Effector CD8-positive, alpha-beta T cell (primary cell): ENCODE measurements around the gene NR0B2.
"Not testable (repeated sequence)": the region's sequence is repeated elsewhere in the genome, so short reads cannot be mapped to it uniquely, and the experiment has no call there.

Experiments
- DNase-seq: peaks from one replicate; lab custom pipeline; 2025; lab: John Stamatoyannopoulos, UW
- total RNA-seq, 4 experiments: gene quantifications; one replicate each; lab custom pipeline; 2026; lab: John Stamatoyannopoulos, UW

Gene NR0B2, protein sequence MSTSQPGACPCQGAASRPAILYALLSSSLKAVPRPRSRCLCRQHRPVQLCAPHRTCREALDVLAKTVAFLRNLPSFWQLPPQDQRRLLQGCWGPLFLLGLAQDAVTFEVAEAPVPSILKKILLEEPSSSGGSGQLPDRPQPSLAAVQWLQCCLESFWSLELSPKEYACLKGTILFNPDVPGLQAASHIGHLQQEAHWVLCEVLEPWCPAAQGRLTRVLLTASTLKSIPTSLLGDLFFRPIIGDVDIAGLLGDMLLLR
- 0 reads per million in 4 experiments for total RNA-seq

DNA sequence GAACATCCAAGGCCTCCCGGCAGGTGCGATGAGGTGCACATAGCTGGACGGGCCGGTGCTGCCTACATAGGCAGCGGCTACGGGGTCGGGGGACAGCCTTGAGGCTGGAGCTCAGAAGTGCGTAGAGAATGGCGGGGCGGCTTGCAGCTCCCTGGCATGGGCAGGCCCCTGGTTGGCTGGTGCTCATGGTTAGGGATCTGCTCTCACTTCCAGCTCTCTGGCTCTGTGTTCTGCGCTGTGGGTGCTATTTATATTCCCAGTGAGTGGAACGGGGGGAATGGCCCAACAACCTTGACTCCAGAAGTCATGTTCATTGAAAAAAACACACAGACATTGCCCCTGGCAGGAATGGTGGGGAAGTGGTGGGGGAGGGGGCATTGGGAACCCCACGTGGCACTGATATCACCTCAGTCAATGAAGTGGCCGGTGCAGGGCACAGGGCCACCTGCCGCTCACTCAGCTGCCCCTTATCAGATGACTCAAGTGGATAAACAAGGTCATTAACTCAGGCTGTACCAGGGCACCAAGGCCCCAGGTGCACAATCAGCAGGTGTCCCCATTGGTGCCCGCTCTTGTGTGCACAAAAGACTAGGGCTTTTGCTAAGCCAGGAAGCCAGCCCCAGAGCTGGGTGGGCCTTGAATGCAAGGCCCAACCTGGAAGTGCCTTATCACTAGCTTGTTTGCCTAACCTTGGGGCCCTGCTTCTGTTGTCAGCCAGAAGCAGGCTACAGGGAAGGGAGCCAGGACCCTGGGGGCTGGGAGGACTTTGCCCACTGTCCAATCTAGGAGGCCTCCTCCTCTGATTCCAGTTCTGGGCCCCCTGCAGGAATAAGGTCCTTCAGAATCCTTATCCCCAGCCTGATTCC, at the start of gene NR0B2:
Gene NR0B2, minus strand, starts transcription at position 222 of the 866 bp plus-strand sequence. Its CDS starts 35 bp downstream, at position 187.
- DNase-seq, result no peak

DNA sequence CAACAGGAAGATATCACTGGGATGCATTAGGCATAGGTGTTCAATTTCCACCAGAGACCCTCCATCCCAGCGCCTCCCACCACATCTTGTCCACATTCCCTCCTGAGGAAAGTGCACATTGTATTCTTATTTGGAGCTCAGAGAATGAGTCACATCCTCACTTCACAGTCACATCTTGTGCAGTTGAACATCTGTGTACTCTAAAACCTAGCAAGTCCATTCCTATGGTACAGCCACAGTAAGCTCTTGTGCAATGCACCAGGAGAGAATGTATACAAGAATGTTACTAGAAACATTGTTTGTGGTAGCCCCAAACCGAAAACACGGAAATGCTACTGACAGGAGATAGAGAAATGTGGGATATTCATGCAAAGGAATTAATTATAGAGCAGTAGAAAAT, 48.1 kb upstream of the NR0B2 start:
- no peak for DNase-seq

DNA sequence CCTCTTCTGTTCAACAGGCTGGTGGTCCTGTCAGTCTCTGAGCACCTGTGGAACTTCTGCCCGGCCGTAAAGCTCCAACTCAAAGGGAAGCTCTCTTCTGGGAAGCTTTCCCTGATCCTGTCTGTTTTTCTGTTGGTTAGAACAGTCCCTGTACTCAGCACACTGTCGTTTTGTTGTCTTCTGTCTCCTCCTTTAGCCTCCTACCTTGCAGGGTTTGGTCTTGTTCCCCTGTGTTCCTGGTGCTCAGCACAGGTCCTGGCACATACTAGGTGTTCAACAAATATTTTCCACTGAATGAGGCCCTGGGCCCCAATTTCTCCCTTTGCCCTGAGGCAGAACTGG, 46.8 kb upstream of the NR0B2 start:
- no peak for DNase-seq

DNA sequence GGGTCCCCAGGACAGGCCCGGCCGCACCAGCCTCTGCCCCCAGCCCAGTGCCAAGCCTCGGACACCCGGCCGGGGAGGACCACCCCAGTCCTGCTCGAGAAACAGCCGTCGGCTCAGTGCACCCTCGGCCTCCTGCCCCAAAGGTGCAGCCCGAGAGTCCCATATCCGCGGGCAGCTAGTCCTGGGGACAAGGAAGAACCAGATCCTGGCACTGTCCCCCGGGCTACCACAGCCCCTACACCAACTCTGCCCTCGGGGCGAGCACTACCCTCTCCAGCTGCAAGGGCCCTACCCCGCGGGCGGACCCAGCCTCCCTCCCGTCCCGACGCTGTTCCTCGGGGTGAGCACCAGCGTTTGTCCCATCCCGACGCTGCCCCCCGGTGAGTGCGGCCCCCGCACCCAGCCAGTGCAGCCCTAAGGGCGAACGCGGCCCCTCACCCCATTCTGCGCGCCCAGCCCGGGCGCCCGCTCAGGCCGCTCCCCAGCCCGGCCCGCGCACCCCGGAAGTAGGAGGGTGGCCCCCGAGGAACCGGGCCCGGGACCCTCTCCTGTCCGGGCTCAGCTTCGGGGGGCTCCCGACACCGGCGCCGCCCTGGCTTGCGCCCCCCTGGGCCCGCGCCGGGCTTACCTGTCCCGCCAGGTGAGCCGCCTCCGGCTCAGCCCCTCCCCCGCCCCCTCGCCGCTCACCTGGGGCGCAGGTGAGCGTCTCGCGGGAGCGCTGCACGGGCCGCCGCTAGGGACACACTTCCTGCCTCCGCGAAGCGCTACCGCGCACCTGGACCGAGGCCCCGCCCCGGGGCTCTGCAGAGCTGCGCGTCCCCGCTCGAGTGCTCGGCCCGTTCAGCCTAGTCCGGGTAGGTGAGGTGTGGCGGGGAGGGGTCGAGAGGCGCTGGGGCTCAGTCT, 46.2 kb upstream of the NR0B2 start, which contains the start of gene KDF1:
Gene KDF1, minus strand, starts transcription at position 747 of the 903 bp plus-strand sequence. CDS start 8,088 bp downstream, outside the sequence.
- DNase-seq, result peak; percentile 31

DNA sequence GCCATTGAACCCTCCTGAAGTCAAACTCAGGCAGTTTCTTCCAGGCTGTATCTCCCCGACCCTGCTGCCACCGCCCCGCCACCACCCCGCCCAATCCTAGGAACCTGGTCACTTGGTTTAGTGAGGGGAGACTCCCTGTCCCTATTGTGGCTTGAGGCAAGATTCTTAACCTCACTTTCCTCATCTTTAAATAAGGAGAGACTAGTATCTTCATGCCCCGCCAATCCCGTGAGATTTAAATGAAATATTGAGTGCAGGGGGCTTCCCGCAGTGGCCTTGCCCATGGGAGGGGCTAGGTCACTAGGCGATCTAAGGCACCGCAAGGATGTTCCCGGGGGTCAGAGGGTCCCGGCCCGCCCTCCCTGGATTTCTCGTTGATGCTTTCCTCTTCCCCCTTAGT, 45.5 kb upstream of the NR0B2 start:
- DNase-seq, result no peak

DNA sequence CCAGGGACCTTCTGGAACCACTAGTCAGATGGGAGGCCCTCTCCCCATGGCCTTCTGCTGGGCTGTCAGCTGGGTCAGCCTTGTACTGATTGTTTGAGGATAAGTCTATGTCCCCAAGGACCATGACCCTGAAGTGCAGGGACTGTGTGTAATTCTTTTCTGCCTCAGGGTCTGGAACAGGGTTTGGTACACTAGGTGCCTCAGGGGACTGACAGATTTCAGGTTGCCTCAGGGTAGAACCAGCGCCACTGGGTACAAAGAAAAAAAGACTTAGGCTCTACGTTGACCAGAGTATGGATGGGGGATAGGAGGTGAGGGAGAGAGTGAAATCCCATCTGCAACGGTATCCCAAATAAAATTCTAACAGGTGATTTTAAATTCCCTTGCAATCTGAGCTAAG, 43.5 kb upstream of the NR0B2 start:
- no peak for DNase-seq

DNA sequence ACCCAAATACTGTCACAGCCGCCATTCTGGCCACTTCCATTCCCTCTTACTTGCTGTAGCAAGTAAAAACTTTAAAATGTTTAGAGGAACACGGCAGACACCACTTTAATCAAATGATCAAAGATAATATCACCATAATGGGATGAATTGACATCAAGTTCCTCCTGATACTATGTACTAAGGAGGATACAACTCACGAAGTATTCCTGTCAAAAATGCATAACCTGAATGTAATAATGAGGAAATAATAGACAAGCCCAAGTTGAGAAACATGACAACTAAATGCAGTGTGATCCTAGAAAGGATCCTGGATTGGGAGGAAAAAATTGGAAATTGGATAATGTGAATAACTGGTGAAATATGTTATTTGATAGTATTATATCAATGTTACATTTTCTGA, 42.5 kb upstream of the NR0B2 start:
- DNase-seq, result no peak

DNA sequence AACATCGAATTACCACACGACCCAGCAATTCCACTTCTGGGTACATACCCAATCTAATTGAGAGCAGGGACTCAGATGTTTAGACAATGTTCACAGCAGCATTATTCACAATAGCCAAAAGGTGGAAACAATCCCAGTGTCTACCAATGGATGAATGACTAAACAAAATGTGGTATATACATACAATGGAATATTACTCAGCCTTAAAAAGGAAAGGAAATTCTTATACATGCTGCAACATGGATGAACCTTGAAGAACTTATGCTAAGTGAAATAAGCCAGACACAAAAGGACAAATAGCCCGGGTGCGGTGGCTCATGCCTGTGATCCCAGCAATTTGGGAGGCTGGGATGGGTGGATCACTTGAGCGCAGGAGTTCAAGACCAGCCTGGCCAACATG, 39.6 kb upstream of the NR0B2 start:
- DNase-seq, result no peak

DNA sequence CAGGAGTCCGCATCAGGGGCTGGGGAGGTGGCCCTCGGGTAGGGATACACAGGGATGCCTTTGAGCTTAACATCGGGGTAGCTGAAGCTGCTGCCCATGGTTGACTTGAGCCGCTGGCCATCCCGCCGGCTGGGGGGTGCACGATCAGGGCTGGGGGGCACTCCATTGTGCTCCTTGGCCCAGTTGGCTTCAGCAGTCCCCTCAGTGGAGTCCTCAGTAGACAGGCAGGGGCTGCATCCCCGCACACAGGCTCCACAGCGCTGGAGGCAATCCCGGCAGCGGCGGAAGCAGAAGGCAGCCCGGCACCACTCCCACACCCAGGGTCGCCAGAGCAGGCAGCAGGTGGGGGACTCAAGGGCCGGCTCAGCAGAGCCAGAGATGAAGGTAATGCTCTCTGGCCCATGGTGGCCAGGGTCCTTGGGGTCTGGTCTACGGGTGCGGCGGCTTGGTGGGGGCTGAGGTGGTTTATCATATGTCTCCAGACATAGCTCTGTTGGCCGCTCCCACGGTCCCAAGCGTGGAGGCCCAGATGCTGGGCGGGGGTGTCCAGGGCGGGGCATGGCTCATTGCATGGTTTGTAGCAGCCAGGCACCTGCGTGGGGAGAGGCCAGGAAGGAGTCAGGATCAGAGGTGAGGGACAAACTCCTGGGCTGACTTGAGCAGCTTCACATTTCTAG, 38.2 kb upstream of the NR0B2 start:
- DNase-seq, result no peak

DNA sequence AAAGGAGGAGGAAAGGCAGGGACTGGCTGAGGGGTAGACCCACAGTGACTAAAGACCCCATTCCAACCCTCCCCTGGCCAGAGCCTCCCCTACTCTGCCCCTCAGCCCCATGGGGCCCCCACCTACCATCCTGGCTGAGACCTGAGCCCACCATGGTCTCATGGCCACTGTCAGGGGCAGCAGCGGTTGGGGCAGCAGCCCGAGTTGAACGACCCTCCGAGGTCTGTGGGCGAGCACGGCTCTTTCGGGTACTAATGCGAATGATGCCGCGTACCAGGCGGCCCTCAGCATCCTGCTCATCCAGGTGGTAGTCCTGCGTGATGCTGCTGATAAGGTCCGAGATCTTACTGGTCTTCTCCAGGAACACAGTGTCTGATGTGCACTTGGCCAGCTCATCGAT, 37.4 kb upstream of the NR0B2 start:
- DNase-seq, result no peak

DNA sequence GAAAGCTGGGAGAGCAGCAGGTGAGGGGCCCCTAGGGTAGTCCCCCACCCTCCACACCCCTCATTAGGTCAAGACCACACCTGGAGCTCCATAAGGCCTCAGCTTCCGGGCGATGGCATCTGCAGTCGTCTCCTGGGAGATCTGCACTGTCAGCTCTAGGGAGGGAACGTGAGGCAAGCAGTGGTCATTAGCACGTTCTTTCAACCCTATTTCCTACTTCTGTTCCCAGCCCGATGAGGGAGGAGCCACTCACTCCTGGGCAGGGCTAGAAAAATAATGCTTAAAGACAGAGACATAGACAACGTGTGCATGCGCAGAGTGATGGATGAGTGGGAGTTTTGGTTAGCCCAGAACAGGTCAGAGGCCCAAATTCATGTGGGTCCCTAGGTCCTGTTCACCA, 36.8 kb upstream of the NR0B2 start:
- DNase-seq, result no peak

DNA sequence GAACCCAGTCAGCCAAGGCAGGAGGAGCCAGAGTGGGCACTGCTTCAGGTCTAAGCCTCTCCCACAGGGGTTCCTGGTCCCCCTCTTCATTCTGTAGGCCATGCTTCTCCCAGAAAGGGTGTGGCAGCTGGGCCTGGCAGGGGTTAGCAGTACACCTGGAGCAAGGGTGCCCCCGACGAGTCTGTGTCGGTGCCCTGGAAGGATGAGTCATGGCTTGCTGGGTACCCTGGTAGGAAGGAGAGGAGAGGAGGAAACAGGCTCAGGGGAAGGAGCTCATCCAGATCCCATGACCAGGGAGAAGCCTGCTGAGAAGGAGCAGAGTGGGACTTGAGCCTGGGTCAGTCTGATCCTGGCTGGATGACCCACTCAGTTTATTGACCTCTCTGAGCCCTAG, 36.1 kb upstream of the NR0B2 start:
- DNase-seq, result no peak

DNA sequence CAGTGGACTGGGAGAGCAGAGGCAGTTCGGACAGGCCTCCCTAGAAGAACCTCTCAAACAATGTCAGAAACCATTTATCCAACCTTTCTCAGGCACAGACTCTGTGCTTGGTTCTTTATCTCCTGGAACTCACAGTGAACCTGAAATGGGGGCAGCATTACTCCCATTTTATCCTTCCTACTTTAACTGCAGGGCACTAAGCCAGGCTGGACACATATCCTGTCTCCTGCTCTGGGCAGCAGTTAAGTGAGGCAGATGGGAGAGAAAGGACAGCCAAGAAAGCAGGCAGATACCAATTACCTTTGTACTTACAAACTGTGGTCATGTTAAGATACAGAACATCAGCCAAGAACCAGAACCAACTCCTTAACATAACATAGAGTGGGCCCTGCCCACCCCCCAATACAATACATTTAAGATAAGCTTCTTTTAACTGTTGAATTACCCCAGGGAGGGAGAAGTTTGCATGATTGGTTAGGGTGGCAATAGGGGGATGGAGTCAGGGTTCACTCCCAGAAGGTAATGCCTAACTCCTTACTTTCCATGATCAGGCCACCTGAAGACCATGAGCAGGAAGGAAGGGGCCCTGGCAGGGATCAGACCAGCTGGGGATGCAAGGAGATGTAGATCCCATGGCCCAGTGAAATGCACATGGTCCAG, 35.6 kb upstream of the NR0B2 start:
- DNase-seq, result no peak

DNA sequence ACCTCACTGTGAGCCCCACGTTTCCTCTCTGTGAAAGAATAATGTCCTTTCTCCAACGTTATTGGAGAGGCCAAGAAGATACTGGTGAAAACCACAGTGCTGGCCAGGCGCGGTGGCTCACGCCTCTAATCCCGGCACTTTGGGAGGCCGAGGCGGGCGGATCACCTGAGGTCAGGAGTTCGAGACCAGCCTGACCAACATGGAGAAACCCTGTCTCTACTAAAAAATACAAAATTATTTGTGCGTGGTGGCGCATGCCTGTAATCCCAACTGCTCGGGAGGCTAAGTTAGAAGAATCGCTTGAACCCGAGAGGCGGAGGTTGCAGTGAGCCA, 34.9 kb upstream of the NR0B2 start:
- DNase-seq, result not testable (repeated sequence)

DNA sequence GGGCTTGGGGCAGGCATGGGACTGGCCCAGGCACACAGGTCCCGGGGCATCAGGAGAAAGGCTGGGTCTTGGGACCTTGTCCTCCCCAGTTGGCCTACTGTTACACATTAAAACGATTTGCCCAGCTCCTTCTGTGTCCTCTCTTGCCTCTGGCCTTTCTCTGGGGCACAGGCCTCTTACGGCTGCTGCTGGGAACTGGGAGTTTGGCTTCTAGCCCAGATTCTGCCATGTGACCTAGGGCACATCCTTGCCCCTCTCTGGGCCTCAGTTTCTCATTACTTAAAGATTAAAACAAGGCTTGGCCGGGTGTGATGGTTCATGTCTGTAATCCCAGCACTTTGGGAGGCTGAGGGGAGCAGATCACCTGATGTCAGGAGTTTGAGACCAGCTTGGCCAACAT, 32.5 kb upstream of the NR0B2 start:
- DNase-seq, result no peak

DNA sequence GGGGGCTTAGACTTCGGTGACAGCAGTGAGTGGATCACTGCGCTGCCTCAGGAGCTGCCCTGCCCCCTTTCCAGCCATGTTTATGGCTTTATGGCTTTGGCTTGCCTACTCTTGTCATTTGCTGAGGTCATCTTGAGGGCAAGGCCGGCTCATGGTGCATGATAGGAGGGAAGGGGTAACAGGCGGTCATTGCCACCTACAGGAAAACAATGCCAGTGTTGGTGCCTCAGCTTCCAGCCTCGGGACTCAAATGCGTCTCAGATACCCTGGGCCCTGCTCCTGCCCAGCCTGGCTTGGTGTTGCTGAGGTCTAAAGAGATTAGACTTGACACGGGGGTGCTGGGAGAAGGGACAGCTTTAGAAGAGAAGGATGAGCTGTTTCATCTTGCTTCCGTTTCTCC, 32.0 kb upstream of the NR0B2 start:
- no peak for DNase-seq

DNA sequence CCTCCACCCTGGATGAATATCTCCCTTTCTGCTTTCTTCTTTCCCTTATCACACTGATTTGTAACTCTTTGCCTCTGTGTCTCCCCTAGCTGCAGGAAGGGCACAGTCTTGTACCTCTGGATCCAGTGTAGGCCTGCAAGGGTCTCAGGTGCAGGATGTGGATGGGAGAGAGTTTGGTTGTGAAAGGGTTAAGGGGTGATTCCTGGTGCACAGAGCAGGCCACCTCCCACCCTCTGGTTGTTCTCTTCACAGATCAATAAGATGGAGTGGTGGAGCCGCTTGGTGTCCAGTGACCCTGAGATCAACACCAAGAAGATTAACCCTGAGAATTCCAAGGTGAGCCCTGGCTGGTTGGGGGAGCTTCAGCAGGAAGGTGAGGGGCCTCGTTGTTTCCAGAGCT, 31.4 kb upstream of the NR0B2 start:
- no peak for DNase-seq

DNA sequence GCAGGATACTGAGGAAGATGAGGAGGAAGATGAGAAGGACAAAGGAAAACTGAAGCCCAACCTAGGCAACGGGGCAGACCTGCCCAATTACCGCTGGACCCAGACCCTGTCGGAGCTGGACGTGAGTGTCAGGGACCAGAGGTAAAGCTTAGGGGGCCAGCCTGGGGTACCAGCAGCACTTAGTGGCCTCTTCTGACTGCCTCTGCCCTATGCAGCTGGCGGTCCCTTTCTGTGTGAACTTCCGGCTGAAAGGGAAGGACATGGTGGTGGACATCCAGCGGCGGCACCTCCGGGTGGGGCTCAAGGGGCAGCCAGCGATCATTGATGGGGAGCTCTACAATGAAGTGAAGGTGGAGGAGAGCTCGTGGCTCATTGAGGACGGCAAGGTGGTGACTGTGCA, 28.9 kb upstream of the NR0B2 start:
- no peak for DNase-seq

DNA sequence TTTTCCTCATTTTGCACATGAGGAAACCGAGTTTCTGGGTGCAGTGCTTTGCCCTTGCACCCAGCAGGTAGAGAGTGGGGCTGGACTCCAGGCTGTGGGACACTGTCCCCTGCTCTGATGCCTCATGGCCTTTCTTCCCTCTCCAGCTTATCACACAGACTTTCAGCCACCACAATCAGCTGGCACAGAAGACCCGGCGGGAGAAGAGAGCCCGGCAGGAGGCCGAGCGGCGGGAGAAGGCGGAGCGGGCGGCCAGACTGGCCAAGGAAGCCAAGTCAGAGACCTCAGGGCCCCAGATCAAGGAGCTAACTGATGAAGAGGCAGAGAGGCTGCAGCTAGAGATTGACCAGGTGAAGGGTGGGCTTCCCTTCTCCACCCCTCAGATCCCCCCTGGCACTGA, 27.5 kb upstream of the NR0B2 start:
- DNase-seq, result no peak

DNA sequence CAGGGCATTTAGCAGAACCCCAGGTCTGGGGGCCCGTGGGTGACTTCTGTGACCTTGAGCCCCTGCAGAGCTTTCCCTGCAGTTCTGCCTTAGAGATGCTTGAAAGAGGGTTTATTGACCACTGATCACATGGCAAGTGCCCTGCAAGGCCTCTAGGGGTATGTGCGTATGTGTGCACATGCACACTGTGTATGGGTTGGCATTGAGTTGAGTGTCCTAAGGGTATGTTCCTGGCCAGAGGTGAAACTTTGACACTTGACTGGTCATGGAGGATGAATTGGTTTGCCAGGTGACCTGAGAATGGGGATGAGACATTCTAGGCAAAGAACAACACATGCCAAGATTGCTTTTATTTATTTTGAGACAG, 24.9 kb upstream of the NR0B2 start:
- no peak for DNase-seq

DNA sequence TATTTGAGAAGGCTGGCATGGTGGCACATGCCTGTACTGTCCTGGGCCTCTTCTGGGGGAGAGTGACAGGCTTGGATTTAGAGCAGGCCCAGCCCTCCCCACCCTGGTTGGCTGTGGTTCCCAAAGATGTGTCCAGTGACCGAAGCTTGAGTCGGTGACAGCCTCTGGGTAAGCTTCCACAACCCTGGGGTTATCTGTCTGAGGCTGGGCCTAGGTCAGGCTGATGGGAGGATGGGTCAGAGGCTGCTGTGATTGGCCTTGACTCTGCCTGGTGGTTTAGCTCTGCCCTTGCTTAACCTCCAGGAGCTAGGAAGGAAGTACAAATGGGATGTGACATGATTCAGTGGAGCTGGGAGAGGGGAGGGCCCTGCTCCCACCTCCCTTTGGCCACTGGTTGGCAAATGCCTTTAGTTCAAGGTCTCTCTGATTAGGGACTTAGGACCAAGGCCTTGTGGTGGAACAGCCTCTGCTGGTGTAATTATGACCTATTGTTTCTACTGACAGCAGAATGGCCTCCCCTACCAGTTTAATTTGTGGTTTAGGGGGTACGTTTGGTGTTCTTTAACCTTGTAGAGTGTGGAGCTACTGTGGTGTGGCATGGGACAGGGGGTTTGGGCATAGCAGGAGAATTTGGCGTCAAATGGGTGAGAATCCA, 24.4 kb upstream of the NR0B2 start:
- no peak for DNase-seq
